ENCODE measurements around the gene RABGAP1L.

Gene RABGAP1L

DNA sequence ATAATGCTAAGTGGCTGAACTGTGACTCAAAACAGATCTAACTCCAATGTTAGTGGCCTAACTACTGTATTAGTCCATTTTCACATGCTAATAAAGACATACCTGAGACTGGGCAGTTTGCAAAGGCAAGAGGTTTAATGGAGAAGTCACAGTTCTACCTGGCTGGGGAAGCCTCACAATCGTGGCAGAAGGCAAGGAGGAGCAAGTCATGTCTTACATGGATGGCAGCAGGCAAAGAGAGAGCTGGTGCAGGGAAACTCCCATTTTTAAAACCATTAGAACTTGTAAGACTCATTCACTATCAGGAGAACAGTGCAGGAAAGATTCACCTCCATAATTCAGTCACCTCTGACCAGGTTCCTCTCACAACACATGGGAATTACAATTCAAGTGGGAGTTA is 760.8 kb downstream of the RABGAP1L start:
- DNase-seq (ENCODE audit: low spot score) = no peak

DNA sequence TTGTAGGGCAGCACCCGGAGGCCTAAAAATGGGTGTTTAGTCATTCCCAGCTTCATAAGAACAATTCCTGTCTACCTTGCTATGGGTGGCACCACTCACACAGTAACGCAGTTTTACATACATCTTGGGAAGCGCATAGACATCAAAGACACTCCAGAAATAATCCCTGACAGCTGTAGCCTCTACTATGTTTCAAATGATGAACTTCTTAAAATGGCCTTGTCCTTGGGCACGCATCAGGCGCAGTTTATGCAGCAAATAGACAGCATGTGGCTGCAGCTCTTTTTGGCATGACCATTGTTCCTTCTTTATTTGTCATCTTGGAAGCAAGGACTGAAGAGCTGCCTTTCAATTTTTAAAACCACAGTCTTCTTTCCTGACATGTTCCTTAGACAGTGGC is 762.8 kb downstream of the RABGAP1L start:
- no peak for DNase-seq (ENCODE audit: low spot score)

- no peak for DNase-seq (ENCODE audit: low spot score)
Measured at GRCh38 chr1:174923820-174924219, 764.5 kb downstream of the RABGAP1L start.

- no peak for DNase-seq (ENCODE audit: low spot score)
Measured at GRCh38 chr1:174928541-174928940, 769.2 kb downstream of the RABGAP1L start.

GRCh38 chr1:174931214-174931613 is 771.9 kb downstream of the RABGAP1L start:
- DNase-seq (ENCODE audit: low spot score) = no peak

GRCh38 chr1:174932587-174932986 is 773.3 kb downstream of the RABGAP1L start:
- no peak for DNase-seq (ENCODE audit: low spot score)

GRCh38 chr1:174935961-174936727 is 776.8 kb downstream of the RABGAP1L start:
- no peak for DNase-seq (ENCODE audit: low spot score)

DNA sequence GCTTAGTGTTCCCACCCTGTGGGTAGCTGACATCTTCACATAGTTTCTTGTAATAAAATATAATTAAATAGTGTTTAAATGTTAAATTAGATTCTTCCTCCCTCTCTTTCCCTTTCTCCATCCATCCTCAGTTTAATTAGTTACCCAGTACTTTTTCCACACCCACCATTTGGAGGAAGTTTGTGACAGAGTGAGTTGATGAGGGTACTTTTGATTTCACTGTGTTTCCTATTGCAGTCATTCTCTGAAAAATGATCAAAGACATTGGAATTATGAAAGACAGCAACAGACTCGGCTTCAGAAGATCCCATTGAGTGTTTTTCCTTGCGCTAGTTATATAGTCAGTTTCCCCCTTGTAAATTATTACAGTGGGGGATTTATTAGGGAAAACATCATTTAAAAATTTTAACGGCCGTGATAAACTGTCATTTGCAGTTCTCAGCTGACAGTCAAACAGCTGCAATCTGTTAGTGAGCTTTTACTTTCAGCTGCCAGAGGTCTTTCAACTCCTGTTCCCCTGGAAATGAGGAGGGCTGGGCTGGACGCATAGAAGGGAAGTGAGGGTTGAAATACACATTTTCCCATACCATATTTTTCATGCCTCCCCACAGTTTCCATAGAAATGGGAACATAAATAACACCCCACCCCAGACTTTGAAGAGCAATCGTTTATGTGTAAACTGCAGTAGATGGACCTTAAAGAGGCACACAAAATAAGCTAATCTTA is 779.1 kb downstream of the RABGAP1L start:
- DNase-seq (ENCODE audit: low spot score) = no peak

DNA sequence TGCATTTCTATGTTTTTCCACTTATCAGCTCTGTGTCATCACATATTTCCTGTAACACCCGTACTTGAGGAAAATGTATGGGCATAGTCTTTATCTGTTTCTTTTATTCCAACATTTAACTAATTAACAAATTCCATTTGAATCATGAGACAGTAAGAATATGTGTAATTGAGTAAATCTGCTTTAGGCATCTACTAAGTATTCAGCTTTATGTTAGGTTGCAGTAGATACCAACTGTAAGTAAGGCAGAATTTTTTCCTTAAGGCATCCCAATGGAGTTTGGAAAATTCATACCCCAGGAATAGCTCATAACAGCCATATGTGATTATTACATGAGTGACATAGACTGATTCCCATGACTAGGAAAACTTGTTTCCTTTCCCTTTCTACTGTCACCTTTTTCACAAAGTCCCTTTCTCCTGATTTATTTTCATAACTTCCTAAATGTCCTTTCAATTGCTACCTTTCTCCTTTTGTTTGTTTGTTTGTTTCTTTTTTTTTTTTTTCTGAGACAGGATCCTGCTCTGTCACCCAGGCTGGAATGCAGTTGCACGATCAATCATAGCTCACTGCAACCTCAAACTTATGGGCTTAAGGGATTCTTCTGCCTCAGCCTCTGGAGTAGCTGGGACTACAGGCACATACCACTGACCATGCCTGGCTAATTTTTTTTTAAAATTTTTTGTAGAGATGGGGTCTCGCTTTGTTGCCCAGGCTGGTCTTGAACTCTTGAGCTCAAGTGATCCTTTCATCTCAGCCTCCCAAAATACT is 780.6 kb downstream of the RABGAP1L start:
- DNase-seq (ENCODE audit: low spot score) = no peak

DNA sequence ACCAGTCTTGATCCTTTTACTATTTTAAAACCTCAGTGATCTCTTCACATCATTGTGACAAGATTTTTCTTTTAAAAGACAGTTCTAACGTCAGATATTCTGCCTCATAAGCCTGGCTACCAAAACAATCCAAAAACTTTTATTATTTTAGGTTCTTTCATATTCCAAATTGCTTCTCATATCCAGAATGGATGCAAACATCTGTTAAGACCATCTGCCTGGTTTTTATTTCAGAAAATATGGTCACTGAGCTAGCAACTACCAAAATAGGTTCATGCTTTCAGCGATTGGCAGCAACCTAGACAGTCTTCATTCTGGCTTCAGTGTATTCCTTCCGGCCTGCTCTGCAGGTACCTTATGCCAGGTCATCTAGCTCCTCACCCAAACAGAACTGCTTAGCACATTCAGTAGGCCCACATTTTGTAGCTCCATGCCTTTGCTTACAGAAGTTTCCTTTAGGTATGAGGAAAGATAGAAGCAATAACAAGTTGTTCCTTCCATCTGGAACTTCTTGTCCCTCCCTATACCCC is 781.4 kb downstream of the RABGAP1L start:
- DNase-seq (ENCODE audit: low spot score) = no peak

GRCh38 chr1:174942547-174943255 is 783.4 kb downstream of the RABGAP1L start:
- no peak for DNase-seq (ENCODE audit: low spot score)

GRCh38 chr1:174946031-174946430 is 786.7 kb downstream of the RABGAP1L start:
- no peak for DNase-seq (ENCODE audit: low spot score)

DNA sequence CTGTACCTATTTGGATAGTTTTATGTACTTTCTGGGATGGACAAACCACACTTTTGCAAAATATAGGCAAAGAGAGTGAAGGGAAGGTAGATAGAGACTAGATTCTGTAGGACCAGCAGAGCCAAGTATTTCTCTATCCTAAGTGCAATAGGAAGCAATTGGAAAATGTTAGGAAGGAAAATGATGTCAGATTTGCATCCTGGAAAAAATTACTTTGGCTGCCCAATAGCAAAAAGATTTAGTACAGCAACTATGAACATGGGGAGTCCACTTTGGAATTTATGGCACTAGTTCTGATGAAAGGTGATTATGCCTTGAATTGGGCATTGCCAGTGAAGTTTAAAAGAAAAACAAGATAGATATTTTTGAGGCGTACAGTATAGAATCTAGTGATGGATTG is 789.7 kb downstream of the RABGAP1L start:
- no peak for DNase-seq (ENCODE audit: low spot score)

DNA sequence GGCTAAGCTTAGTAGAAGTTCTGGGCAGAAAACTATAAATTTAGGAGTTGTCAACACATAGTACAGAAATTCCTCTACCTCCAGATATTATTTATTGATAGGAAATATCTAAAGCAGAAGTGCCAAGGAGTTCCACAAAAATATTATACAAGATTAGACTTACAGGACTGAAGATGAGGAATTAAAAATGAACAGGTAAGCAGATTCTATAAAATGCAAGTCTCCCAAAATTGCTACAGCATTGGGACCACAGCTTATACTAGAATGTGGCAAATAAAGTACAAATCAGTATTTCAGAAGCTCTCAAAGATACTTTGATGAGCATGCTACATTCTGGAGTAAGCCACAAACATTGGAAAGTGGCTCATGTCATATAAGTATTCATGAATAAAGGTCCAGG is 790.3 kb downstream of the RABGAP1L start:
- no peak for DNase-seq (ENCODE audit: low spot score)

GRCh38 chr1:174953285-174954072 is 794.2 kb downstream of the RABGAP1L start:
- no peak for DNase-seq (ENCODE audit: low spot score)

- no peak for DNase-seq (ENCODE audit: low spot score)
Measured at GRCh38 chr1:174954073-174954460, 794.7 kb downstream of the RABGAP1L start.

- DNase-seq (ENCODE audit: low spot score) = no peak
Measured at GRCh38 chr1:174954671-174955669, 795.6 kb downstream of the RABGAP1L start.

- DNase-seq (ENCODE audit: low spot score) = no peak
Measured at GRCh38 chr1:174956086-174956485, 796.8 kb downstream of the RABGAP1L start.

DNA sequence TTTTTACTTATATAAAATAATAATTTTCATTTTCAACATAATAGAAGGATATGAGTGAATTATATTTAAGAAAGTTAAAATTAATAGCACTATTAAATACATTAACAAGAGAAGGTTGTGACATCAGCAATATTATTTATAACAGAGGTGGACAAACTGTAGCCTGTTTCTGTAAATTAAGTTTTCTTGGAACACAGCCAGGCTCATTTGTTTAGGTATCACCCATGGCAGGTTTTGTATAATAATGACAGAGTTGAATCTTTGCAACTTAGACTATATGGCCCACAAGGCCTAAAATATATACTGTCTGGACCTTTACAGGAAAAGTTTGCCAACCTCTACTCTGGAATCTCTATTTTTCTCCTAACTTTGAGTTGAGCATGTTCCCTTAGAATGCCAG is 797.7 kb downstream of the RABGAP1L start:
- no peak for DNase-seq (ENCODE audit: low spot score)
